HG03342 (cell line): ENCODE measurements around the gene EXOC2.
"Not testable (repeated sequence)": the region's sequence is repeated elsewhere in the genome, so short reads cannot be mapped to it uniquely, and the experiment has no call there.

Source experiments
- ATAC-seq: cut with Tn5 transposase; IDR thresholded peaks from one replicate; pipeline ENCODE4 v1.9.1; 2021; ENCODE audit warnings: mild to moderate bottlenecking, moderate library complexity; ENCODE audit not compliant: unreplicated experiment

Gene EXOC2

GRCh38 chr6:593139-593906 lies 99.6 kb downstream of the EXOC2 start:
- ATAC-seq, result no peak

- ATAC-seq, result no peak
Measured at GRCh38 chr6:589090-589489, 103.8 kb downstream of the EXOC2 start.

GRCh38 chr6:586553-586952 lies 106.4 kb downstream of the EXOC2 start:
- no peak for ATAC-seq

- ATAC-seq, result no peak
Measured at GRCh38 chr6:583635-584034, 109.3 kb downstream of the EXOC2 start.

GRCh38 chr6:583116-583515 lies 109.8 kb downstream of the EXOC2 start:
- ATAC-seq, result no peak

GRCh38 chr6:582370-582769 lies 110.6 kb downstream of the EXOC2 start:
- no peak for ATAC-seq

GRCh38 chr6:579339-579738 lies 113.6 kb downstream of the EXOC2 start:
- no peak for ATAC-seq

GRCh38 chr6:572596-573265 lies 120.2 kb downstream of the EXOC2 start:
- no peak for ATAC-seq

GRCh38 chr6:571892-572291 lies 121.0 kb downstream of the EXOC2 start:
- no peak for ATAC-seq

GRCh38 chr6:570825-571224 lies 122.1 kb downstream of the EXOC2 start:
- ATAC-seq, result no peak

- ATAC-seq, result no peak
Measured at GRCh38 chr6:568954-569523, 123.9 kb downstream of the EXOC2 start.

- no peak for ATAC-seq
Measured at GRCh38 chr6:568085-568484, 124.9 kb downstream of the EXOC2 start.

GRCh38 chr6:563863-564262 lies 129.1 kb downstream of the EXOC2 start:
- ATAC-seq, result no peak

GRCh38 chr6:562052-562676 lies 130.8 kb downstream of the EXOC2 start:
- no peak for ATAC-seq

GRCh38 chr6:561335-561734 lies 131.6 kb downstream of the EXOC2 start:
- not testable (repeated sequence) for ATAC-seq

- ATAC-seq, result no peak
Measured at GRCh38 chr6:558959-559358, 134.0 kb downstream of the EXOC2 start.

GRCh38 chr6:558089-558488 lies 134.8 kb downstream of the EXOC2 start:
- no peak for ATAC-seq

GRCh38 chr6:551829-552350 lies 141.0 kb downstream of the EXOC2 start:
- no peak for ATAC-seq

GRCh38 chr6:551405-551804 lies 141.5 kb downstream of the EXOC2 start:
- ATAC-seq, result no peak

GRCh38 chr6:549906-550305 lies 143.0 kb downstream of the EXOC2 start:
- no peak for ATAC-seq

- ATAC-seq, result no peak
Measured at GRCh38 chr6:548517-548916, 144.4 kb downstream of the EXOC2 start.

GRCh38 chr6:548091-548490 lies 144.8 kb downstream of the EXOC2 start:
- ATAC-seq, result no peak
